Astrocyte of the spinal cord (primary cell): ENCODE measurements around the gene EPHX1.
A peak's percentile ranks its signal among the peaks of the same experiment; 100 is the strongest.
"Not testable (repeated sequence)": the region's sequence is repeated elsewhere in the genome, so short reads cannot be mapped to it uniquely, and the experiment has no call there.

ENCODE experiments used
- DNase-seq: peaks from one replicate; pipeline ENCODE4 v3.0.0; 2011; ENCODE audit warnings: low read depth, low spot score
- H3K4me3 ChIP-seq: 2 replicates; pipeline ENCODE4 v1.5.1; 2011; ENCODE audit warnings: low read depth, mild to moderate bottlenecking, low read length, moderate library complexity
- CTCF ChIP-seq: IDR thresholded peaks from 2 replicates; pipeline ENCODE4 v1.5.1; 2012; ENCODE audit warnings: low read depth, mild to moderate bottlenecking, low read length, inconsistent platforms
- in situ Hi-C: cut with HindIII; loops from 2 replicates; pipeline ENCODE4 v1.10.0; 2017; ENCODE audit warnings: low sequenced_read_pairs

EPHX1 gene

GRCh38 chr1:225825607-225826007, 15.7 kb downstream of the EPHX1 start:
- in situ Hi-C loops, result no loop called here
- TF ChIP-seq CTCF, result no peak
- no peak for DNase-seq

GRCh38 chr1:225827076-225827475, 17.2 kb downstream of the EPHX1 start:
- no peak for TF ChIP-seq CTCF
- no peak overlapping the region for H3K4me3 ChIP-seq
- no peak for DNase-seq
- in situ Hi-C loops, result no loop called here

More at GRCh38 chr1:225825607-225826007, 15.7 kb downstream of the EPHX1 start:
- no peak overlapping the region for H3K4me3 ChIP-seq

- in situ Hi-C loops, result no loop called here
- TF ChIP-seq CTCF, result no peak
- no peak overlapping the region for H3K4me3 ChIP-seq
These were observed 18.9 kb downstream of the EPHX1 start for GRCh38 chr1:225828706-225829345.

GRCh38 chr1:225830841-225831240, 20.9 kb downstream of the EPHX1 start:
- no peak for TF ChIP-seq CTCF
- no peak for DNase-seq
- in situ Hi-C loops, result no loop called here
- no peak overlapping the region for H3K4me3 ChIP-seq

More at GRCh38 chr1:225828706-225829345, 18.9 kb downstream of the EPHX1 start:
- DNase-seq, result no peak

GRCh38 chr1:225834417-225835329, 24.7 kb downstream of the EPHX1 start:
- no peak overlapping the region for H3K4me3 ChIP-seq
- peak; percentile 49 for DNase-seq
- in situ Hi-C loops, result no loop called here
- no peak for TF ChIP-seq CTCF

- in situ Hi-C loops, result no loop called here
- peak; percentile 45 for DNase-seq
- no peak overlapping the region for H3K4me3 ChIP-seq
- TF ChIP-seq CTCF, result no peak
These were observed 25.9 kb downstream of the EPHX1 start for GRCh38 chr1:225835856-225836255.

GRCh38 chr1:225836296-225836695, 26.4 kb downstream of the EPHX1 start:
- H3K4me3 ChIP-seq, in situ Hi-C loops, DNase-seq: not testable (repeated sequence)
